ENCODE measurements around the gene OR13J1. TPM values are rescaled to one million over a fixed set of nuclear protein-coding genes. Genes with fewer than 3 reads are reported as not detected.

Gene OR13J1
- total RNA-seq, 1 donor from 2014 or later = not detected

DNA sequence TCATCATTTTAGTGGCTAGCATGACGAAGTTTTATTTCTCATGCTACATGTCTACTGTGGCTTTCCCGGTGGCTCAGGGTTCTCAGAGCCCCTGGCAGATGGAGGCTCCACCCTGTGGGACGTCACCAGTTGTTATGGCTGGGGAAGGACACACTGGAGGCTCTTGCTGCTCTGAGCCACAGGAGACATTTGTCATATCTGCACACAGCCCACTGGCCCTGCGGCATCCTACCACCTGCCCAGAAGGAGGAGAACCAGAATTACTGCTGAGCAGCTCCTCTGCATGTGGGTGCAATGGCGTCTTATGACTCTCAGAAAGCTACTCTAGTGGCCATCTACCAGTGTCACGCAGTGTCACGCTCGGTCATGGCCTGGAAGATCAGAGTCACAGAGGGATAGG is 6.6 kb downstream of the OR13J1 start:
- TF ChIP-seq, protein P1, sequence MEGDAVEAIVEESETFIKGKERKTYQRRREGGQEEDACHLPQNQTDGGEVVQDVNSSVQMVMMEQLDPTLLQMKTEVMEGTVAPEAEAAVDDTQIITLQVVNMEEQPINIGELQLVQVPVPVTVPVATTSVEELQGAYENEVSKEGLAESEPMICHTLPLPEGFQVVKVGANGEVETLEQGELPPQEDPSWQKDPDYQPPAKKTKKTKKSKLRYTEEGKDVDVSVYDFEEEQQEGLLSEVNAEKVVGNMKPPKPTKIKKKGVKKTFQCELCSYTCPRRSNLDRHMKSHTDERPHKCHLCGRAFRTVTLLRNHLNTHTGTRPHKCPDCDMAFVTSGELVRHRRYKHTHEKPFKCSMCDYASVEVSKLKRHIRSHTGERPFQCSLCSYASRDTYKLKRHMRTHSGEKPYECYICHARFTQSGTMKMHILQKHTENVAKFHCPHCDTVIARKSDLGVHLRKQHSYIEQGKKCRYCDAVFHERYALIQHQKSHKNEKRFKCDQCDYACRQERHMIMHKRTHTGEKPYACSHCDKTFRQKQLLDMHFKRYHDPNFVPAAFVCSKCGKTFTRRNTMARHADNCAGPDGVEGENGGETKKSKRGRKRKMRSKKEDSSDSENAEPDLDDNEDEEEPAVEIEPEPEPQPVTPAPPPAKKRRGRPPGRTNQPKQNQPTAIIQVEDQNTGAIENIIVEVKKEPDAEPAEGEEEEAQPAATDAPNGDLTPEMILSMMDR (conservative IDR thresholded peaks at IDR 0.05; ENCODE audit: low read depth, low read length) = no peak
- no peak for DNase-seq (ENCODE audit: low read depth)
- no peak overlapping the region for H3K4me3 ChIP-seq (ENCODE audit: low read depth, low read length)

DNA sequence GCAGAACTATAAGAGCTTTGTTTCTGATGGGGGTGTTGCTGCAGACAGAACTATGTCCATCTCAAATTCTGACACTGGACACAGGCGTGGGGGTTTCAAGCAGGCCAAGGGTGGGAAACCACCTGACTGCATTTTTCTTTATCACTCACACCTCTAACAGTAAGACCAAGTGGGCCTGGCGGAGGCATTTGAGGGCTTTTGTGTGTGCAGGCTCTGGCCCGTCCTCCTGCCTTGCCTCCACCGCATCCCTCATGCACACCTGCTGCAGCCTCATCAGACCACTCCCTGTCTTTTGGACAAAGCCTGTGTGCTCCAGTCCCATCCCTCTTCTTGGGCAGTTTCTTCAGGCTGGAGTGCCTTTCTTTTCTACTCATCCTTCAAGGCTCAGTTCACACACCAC is 7.9 kb downstream of the OR13J1 start:
- DNase-seq (ENCODE audit: low read depth) = no peak
- no peak overlapping the region for H3K4me3 ChIP-seq (ENCODE audit: low read depth, low read length)
- TF ChIP-seq, protein P1 (conservative IDR thresholded peaks at IDR 0.05; ENCODE audit: low read depth, low read length) = no peak

DNA sequence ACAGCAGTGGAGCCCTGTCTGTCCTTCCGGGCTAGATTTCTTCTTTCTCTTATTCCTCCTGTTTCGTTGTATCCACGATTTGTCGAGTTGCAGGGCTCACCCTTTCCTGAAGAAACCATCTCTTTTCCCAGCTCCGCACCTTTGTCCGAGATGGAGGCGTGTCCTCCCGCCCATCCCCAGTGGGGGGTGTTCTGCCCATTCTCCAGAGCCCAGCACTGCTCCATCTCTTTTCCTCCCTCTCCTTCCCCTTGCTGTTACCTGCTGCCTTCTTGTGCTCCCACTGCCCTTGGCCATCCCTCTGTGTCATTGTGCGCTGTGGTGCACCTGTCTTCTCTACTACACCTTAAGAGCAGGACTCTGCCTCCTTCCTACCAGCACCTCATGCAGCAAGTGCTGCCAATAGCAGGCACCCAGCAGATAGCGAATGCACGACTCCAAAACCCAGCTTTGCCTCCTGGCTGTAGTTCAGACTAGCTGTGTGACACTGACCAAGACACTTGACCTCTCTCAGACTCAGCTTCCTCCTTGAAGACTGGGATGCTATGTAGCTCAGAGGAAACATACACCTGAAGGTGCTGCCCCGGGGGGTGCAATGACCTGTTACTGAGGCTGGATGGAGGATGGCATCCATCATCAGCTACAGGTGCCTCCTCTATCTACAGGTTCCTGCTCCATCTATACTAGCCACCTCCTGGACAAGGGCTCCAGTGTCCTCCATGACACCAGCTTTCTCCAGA is 8.9 kb downstream of the OR13J1 start:
- DNase-seq (ENCODE audit: low read depth) = no peak
- no peak overlapping the region for H3K4me3 ChIP-seq (ENCODE audit: low read depth, low read length)
- TF ChIP-seq, protein P1 (conservative IDR thresholded peaks at IDR 0.05; ENCODE audit: low read depth, low read length) = no peak

DNA sequence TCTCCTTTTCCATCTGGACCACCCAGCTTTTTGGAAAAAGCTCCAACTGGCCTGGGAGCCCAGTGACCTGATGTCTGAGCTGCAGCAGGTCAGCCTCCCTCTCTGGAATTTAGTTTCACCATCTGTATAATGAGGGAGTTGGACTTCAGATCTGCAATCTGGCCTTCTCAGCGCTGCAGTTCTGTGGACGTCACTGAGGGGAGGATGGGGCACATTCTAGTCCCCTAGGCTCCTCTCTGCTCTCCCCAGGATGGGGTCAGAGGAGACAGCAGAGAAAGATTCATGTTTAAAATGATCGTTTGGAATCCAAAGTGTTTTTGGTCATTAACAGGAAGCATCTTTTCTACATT is 10.2 kb downstream of the OR13J1 start:
- H3K4me3 ChIP-seq (ENCODE audit: low read depth, low read length) = no peak overlapping the region
- no peak for DNase-seq (ENCODE audit: low read depth)
- TF ChIP-seq, protein P1 (conservative IDR thresholded peaks at IDR 0.05; ENCODE audit: low read depth, low read length) = no peak

DNA sequence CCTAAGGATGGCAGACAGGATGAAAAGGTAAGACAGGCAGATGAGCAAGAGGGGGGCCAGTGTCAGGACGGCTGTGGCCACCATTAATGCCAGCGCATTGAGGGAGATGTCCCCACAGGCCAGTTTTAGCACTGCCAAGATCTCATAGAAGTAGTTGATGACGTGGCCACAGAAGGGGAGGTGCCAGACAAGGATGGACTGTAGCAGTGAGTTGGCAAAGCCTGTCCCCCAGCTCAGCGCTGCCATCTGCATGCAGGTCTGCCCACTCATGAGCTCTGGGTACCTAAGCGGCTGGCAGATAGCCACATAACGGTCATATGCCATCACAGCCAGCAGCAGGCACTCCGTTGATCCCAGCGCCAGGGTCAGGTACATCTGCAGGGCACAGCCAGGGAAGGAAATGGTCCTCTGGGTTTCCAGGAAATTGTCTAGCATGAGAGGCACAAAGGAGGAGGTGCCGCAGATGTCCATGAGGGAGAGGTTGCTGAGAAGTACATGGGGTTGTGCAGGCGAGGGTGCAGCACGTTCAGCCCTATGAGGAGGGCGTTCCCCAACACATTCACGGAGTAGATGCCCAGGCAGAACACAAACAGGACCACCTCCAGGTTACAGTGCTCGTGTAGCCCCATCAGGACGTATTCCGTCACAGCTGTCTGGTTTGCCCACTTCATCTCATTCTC is 10.8 kb downstream of the OR13J1 start:
- H3K4me3 ChIP-seq (ENCODE audit: low read depth, low read length) = no peak overlapping the region
- TF ChIP-seq, protein P1 (conservative IDR thresholded peaks at IDR 0.05; ENCODE audit: low read depth, low read length) = no peak
- DNase-seq (ENCODE audit: low read depth) = no peak

DNA sequence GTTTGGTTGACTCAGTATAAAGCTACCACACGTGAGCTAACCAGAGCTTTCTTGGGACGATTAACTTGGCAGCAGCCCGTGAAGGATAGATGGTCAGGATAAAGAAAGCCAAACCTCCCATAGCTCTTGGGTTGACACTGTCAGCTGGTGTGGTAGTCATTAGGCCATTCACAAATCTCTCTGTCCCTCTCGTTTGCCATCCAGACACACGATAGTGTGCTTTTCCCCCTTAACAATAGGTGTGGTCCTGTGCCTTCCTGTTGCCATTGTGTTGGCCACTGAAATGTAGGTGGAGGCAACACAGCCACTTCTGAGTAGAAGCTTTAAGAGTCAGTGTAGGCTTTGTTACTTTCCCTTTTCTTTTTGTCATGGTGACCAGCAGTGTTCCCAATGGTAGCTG is 11.7 kb downstream of the OR13J1 start:
- TF ChIP-seq, protein P1 (conservative IDR thresholded peaks at IDR 0.05; ENCODE audit: low read depth, low read length) = no peak
- no peak overlapping the region for H3K4me3 ChIP-seq (ENCODE audit: low read depth, low read length)
- no peak for DNase-seq (ENCODE audit: low read depth)

DNA sequence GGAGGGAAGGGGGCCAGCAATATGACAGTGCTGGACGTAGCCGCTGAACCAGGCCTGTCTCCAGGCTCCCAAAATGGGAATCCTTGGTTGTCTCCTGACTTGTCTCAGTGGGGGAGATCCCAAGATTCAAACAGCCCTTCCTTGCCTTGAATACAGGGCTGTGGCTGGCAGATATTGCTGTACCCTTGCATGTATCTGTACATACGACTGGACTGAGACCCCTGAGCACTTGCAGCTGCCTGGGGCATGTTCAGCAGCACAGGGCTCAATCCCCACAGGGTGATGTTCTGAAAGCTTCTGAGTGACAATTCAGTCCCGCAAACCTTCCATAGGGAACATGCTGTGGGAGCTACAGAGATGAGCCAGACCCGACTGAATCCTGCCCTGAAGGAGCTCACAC is 13.3 kb downstream of the OR13J1 start:
- DNase-seq (ENCODE audit: low read depth) = no peak
- TF ChIP-seq, protein P1 (conservative IDR thresholded peaks at IDR 0.05; ENCODE audit: low read depth, low read length) = no peak
- H3K4me3 ChIP-seq (ENCODE audit: low read depth, low read length) = no peak overlapping the region

Measured in epithelial cell of proximal tubule (primary cell).